HCT116 (cell line): ENCODE measurements around the gene ZIC4. TPM values are rescaled to one million over a fixed set of nuclear protein-coding genes. Genes with fewer than 3 reads are reported as not detected.

ENCODE experiments used
- ATAC-seq: fragments of 200-7000 bp; cut with Tn5 transposase; 2 replicates; pipeline ENCODE4 v1.9.1; 2020; ENCODE audit warnings: mild to moderate bottlenecking, moderate library complexity
- BruUV-seq: library from RNA; stranded (reverse); fragments of 400-500 nt; replicated peaks from 2 replicates; lab custom pipeline; 2021; lab: Mats Ljungman, UMichigan
- CTCF ChIA-PET: fragments of 300-600 bp; sonication (Branson Sonifier 250); formaldehyde crosslinking; loops from one replicate; lab custom pipeline; 2021; ENCODE audit warnings: antibody characterized with exemption; lab: Charles Lee
- POLR2A ChIA-PET: fragments of 300-600, 350-600 bp; sonication (Branson Sonifier 250); formaldehyde crosslinking; loops from one replicate; lab custom pipeline; 2021; ENCODE audit warnings: antibody characterized with exemption; lab: Charles Lee
- RAD21 ChIA-PET, 2 experiments: fragments of 300-600 bp; sonication (Branson Sonifier 250); formaldehyde crosslinking; loops; one replicate each; lab custom pipeline; 2023; ENCODE audit warnings: low total read pairs in 2 of 2; ENCODE audit not compliant: uncharacterized antibody in 2 of 2, unreplicated experiment in 2 of 2, low non-redundant PET in 1 of 2; lab: Charles Lee
- DNase-seq: peaks from one replicate; pipeline ENCODE4 v3.0.0-alpha.2; 2010; ENCODE audit warnings: low read depth, low spot score
- H2AFZ ChIP-seq: fragments of 200-600 bp; shearing (Covaris generic), sonication (generic); 2 replicates; pipeline ENCODE4 v1.6.1; 2017; ENCODE audit warnings: low read depth, mixed run types, mixed read lengths, antibody characterized with exemption, low read length; ENCODE audit not compliant: poor library complexity, severe bottlenecking
- H3K27ac ChIP-seq: 2 replicates; pipeline ENCODE4 v1.5.1; 2012; ENCODE audit warnings: low read depth, low read length
- H3K27me3 ChIP-seq: fragments of 200-600 bp; sonication (generic); 2 replicates; pipeline ENCODE4 v1.6.1; 2016; ENCODE audit warnings: mixed run types, low read length, mixed read lengths; ENCODE audit not compliant: insufficient read depth
- H3K36me3 ChIP-seq, 2 experiments: fragments of 200-500 bp in 1 of 2; fragments of 200-600 bp in 1 of 2; sonication (Bioruptor generic) in 1 of 2; sonication (generic) in 1 of 2; 2 replicates each; pipeline versions ENCODE4 v1.5.1 to v1.6.1; 2014 to 2016; ENCODE audit warnings: low read length in 2 of 2, inconsistent platforms in 1 of 2, mixed read lengths in 1 of 2, mixed run types in 1 of 2; ENCODE audit not compliant: insufficient read depth in 2 of 2, control insufficient read depth in 1 of 2
- H3K4me1 ChIP-seq, 2 experiments: fragments of 200-600 bp in 1 of 2; sonication (generic) in 1 of 2; 2 replicates each; pipeline versions ENCODE4 v1.5.1 to v1.6.1; 2012 to 2017; ENCODE audit warnings: low read length in 2 of 2, inconsistent platforms in 1 of 2, mild to moderate bottlenecking in 1 of 2, mixed read lengths in 1 of 2, mixed run types in 1 of 2, moderate library complexity in 1 of 2; ENCODE audit not compliant: insufficient read depth in 2 of 2, control insufficient read depth in 1 of 2
- H3K4me2 ChIP-seq: fragments of 200-600 bp; sonication (generic); 2 replicates; pipeline ENCODE4 v1.6.1; 2017; ENCODE audit warnings: mixed run types, low read length, mixed read lengths
- H3K4me3 ChIP-seq, 2 experiments: fragments of 200-600 bp in 1 of 2; sonication (generic) in 1 of 2; replicated peaks in 1 of 2; 2 replicates each; pipeline ENCODE4 v1.5.1; 2011 to 2016; ENCODE audit warnings: low read length in 2 of 2, control low read depth in 1 of 2, low read depth in 1 of 2, mild to moderate bottlenecking in 1 of 2, mixed read lengths in 1 of 2, mixed run types in 1 of 2
- H3K79me2 ChIP-seq: fragments of 200-600 bp; sonication (generic); 2 replicates; pipeline ENCODE4 v1.6.1; 2017; ENCODE audit warnings: mild to moderate bottlenecking, mixed run types, low read length, moderate library complexity, mixed read lengths; ENCODE audit not compliant: insufficient read depth
- H3K9ac ChIP-seq: fragments of 200-600 bp; sonication (generic); 2 replicates; pipeline ENCODE4 v1.6.1; 2016; ENCODE audit warnings: low read length, mixed read lengths
- H3K9me2 ChIP-seq: fragments of 200-600 bp; sonication (generic), shearing (Covaris generic); 2 replicates; pipeline ENCODE4 v1.6.1; 2017; ENCODE audit warnings: mixed run types, mild to moderate bottlenecking, moderate library complexity; ENCODE audit not compliant: insufficient read depth
- H3K9me3 ChIP-seq, 2 experiments: fragments of 200-500 bp in 1 of 2; fragments of 200-600 bp in 1 of 2; sonication (Bioruptor generic) in 1 of 2; sonication (generic) in 1 of 2; 2 replicates each; pipeline ENCODE4 v1.6.1; 2014 to 2017; ENCODE audit warnings: low read length in 2 of 2, mixed read lengths in 2 of 2, inconsistent platforms in 1 of 2, low read depth in 1 of 2, mild to moderate bottlenecking in 1 of 2, mixed run types in 1 of 2, moderate library complexity in 1 of 2; ENCODE audit not compliant: control insufficient read depth in 1 of 2, insufficient read depth in 1 of 2
- H4K20me1 ChIP-seq: fragments of 200-600 bp; sonication (generic), shearing (Covaris generic); 2 replicates; pipeline ENCODE4 v1.6.1; 2017; ENCODE audit warnings: mixed run types, mild to moderate bottlenecking, moderate library complexity; ENCODE audit not compliant: insufficient read depth
- CBX3 ChIP-seq: IDR thresholded peaks from 2 replicates; pipeline ENCODE4 v1.6.1; 2012; ENCODE audit warnings: low read depth
- EZH2 ChIP-seq: fragments of 200-600 bp; sonication (generic); IDR thresholded peaks from 2 replicates; pipeline ENCODE4 v1.6.1; 2017; ENCODE audit warnings: antibody characterized with exemption, mixed run types
- EZH2phosphoT487 ChIP-seq: fragments of 200-600 bp; IDR thresholded peaks from 2 replicates; pipeline ENCODE4 v1.6.1; 2018; ENCODE audit warnings: antibody characterized with exemption, borderline replicate concordance
- JUND ChIP-seq: IDR thresholded peaks from 2 replicates; pipeline ENCODE4 v1.6.1; 2012
- REST ChIP-seq: IDR thresholded peaks from 2 replicates; pipeline ENCODE4 v1.6.1; 2012; ENCODE audit warnings: low read depth
- SIN3A ChIP-seq: IDR thresholded peaks from 2 replicates; pipeline ENCODE4 v1.6.1; 2012; ENCODE audit warnings: low read depth
- SP1 ChIP-seq: IDR thresholded peaks from 2 replicates; pipeline ENCODE4 v1.6.1; 2012; ENCODE audit warnings: low read depth
- SRF ChIP-seq: IDR thresholded peaks from 2 replicates; pipeline ENCODE4 v1.6.1; 2012; ENCODE audit warnings: low read depth
- TCF7L2 ChIP-seq: IDR thresholded peaks from 2 replicates; pipeline ENCODE4 v1.7.0; 2011; ENCODE audit warnings: borderline replicate concordance, inconsistent platforms; ENCODE audit not compliant: insufficient read depth, insufficient read length; ENCODE audit errors: extremely low read depth
- ZBTB33 ChIP-seq: IDR thresholded peaks from 2 replicates; pipeline ENCODE4 v1.6.1; 2011; ENCODE audit warnings: mild to moderate bottlenecking, low read length, moderate library complexity; ENCODE audit not compliant: insufficient replicate concordance; ENCODE audit errors: extremely low read depth
- ZFX ChIP-seq: fragments of 450-650 bp; IDR thresholded peaks from 2 replicates; pipeline ENCODE4 v1.6.1; 2017
- ZNF274 ChIP-seq: fragments of 200-500 bp; sonication (Bioruptor generic); IDR thresholded peaks from 2 replicates; pipeline ENCODE4 v1.6.1; 2014; ENCODE audit warnings: mild to moderate bottlenecking, low read depth, low read length, inconsistent platforms
- intact Hi-C: fragments of 100-400 bp; cut with micrococcal nuclease; formaldehyde crosslinking; loops from 2 replicates; pipeline ENCODE4 v1.10.0; 2022
- total RNA-seq: library from RNA; stranded (reverse); gene quantifications from one replicate; pipeline ENCODE4 v1.2.1, GENCODE V29; 2021; ENCODE audit not compliant: unreplicated experiment
- TF ChIP-seq, protein P1 (sequence below): IDR thresholded peaks from 2 replicates; pipeline ENCODE4 v1.6.1; 2012
- TF ChIP-seq, protein P2 (sequence below), 3 experiments: fragments of 200-600 bp in 1 of 3; sonication (generic) in 1 of 3; IDR thresholded peaks in 2 of 3; conservative IDR thresholded peaks in 1 of 3; 2 replicates each; pipeline ENCODE4 v1.5.1; 2012 to 2017; ENCODE audit warnings: low read depth in 2 of 3, low read length in 2 of 3, antibody characterized with exemption in 1 of 3, borderline replicate concordance in 1 of 3, control low read depth in 1 of 3, mild to moderate bottlenecking in 1 of 3, mixed read lengths in 1 of 3, mixed run types in 1 of 3, moderate library complexity in 1 of 3; ENCODE audit not compliant: insufficient read depth in 1 of 3

The ZIC4 gene
- total RNA-seq, 1 experiment from 2014 or later: not detected

DNA sequence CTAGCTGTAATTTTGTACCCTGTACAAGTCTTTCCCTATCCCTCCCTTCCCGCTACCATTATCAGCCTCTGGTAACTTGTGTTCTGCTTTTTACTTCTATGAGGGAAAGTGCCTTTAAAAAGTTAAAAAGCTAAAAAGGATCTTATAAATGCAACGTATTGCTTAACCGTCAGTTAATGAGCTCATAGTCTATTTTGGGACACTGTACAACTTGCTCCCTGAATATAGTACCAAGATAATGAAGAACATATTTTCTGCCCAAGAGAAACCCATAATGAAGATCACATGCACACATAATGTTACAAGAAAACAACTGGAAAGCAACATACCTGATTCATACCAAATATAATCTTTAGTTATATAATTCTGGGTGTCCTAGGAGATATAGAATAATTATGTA is 25.4 kb upstream of the ZIC4 start:
- Histone ChIP-seq H3K4me2 (no peak overlapping the region), H3K9me3 (no peaks in the 10 kb centered on the region), H3K4me1 (no peaks in the 10 kb centered on the region), H3K27ac (no peak overlapping the region), H3K36me3 (no peaks in the 10 kb centered on the region), H3K79me2 (no peaks in the 10 kb centered on the region), H3K9me2 (no peaks in the 10 kb centered on the region), H3K9ac (no peak overlapping the region), H4K20me1 (no peaks in the 10 kb centered on the region), H3K27me3 (no peaks in the 10 kb centered on the region), H2AFZ (no peak overlapping the region), H3K4me3 (no peak overlapping the region)
- CTCF ChIA-PET: no interaction called here
- RAD21 ChIA-PET: no interaction called here
- intact Hi-C loops: no loop called here
- no TSS peak for BruUV-seq
- TF ChIP-seq EZH2 (no peak), TCF7L2 (no peak), REST (no peak), JUND (no peak), EZH2phosphoT487 (no peak), ZBTB33 (no peak), SP1 (no peak), SRF (no peak), CBX3 (no peak), SIN3A (no peak), ZFX (no peak), ZNF274 (no peak)
- TF ChIP-seq, protein P1, sequence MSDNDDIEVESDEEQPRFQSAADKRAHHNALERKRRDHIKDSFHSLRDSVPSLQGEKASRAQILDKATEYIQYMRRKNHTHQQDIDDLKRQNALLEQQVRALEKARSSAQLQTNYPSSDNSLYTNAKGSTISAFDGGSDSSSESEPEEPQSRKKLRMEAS: no peak
- TF ChIP-seq, protein P2, sequence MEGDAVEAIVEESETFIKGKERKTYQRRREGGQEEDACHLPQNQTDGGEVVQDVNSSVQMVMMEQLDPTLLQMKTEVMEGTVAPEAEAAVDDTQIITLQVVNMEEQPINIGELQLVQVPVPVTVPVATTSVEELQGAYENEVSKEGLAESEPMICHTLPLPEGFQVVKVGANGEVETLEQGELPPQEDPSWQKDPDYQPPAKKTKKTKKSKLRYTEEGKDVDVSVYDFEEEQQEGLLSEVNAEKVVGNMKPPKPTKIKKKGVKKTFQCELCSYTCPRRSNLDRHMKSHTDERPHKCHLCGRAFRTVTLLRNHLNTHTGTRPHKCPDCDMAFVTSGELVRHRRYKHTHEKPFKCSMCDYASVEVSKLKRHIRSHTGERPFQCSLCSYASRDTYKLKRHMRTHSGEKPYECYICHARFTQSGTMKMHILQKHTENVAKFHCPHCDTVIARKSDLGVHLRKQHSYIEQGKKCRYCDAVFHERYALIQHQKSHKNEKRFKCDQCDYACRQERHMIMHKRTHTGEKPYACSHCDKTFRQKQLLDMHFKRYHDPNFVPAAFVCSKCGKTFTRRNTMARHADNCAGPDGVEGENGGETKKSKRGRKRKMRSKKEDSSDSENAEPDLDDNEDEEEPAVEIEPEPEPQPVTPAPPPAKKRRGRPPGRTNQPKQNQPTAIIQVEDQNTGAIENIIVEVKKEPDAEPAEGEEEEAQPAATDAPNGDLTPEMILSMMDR (IDR thresholded peaks at IDR 0.05 in 2 of 3, conservative IDR thresholded peaks at IDR 0.05 in 1 of 3; ENCODE audit: borderline replicate concordance in 1 of 3, insufficient read depth in 1 of 3, low read depth in 2 of 3, low read length in 2 of 3): no peak
- ATAC-seq (no peak), DNase-seq (no peak)
- POLR2A ChIA-PET: no interaction called here
